Stimulated activated CD4-positive, alpha-beta T cell treated with anti-CD3 and anti-CD28 coated beads, Interleukin-2, amount 100 ng/mL, for 48 hours (primary cell): ENCODE measurements around the gene SLC9A8.

Experiments
- DNase-seq, 2 donors: peaks; one replicate each; pipeline ENCODE4 v3.0.0-alpha.2; 2020

SLC9A8 gene

DNA sequence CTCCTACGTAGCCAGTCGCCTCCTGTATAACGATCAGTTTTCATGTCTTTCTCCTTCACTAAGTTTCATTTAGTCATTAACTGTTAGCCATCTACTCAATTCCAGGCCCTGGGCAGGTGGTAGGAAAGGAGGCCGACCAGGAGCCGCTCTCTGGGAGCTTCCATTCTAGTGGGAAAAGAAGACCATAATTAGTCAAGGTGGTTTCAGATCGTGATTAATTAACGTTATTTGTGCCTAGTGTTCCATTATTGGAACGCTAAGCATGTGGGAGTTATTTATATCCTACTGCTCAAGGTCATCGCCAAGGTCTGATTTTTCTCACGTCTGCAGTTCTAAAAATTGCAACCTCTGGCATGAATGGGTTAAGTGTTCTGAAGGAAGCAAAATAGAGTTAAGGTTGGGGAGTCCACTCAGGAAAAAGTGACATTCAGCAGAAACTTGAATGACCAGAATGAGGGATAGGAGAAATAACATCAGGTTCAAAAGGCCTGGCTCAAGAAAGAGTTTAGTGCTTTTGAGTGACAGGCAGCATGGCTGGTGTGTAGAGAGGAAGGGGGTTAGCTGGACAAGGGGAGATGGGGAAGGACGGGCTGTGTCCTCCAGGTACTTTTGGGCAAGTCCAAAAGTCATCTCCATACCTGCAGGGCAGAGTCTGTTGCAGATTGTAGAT is 812 bp downstream of the SLC9A8 start:
- no peak for DNase-seq

GRCh38 chr20:49814057-49814694 is 1.5 kb downstream of the SLC9A8 start:
- no peak for DNase-seq

GRCh38 chr20:49818816-49819215 is 6.2 kb downstream of the SLC9A8 start:
- no peak for DNase-seq

- no peak for DNase-seq
These were observed 7.1 kb downstream of the SLC9A8 start for GRCh38 chr20:49819702-49820101.

GRCh38 chr20:49821381-49821780 is 8.8 kb downstream of the SLC9A8 start:
- no peak for DNase-seq

GRCh38 chr20:49821870-49822331 is 9.3 kb downstream of the SLC9A8 start:
- DNase-seq = no peak

DNA sequence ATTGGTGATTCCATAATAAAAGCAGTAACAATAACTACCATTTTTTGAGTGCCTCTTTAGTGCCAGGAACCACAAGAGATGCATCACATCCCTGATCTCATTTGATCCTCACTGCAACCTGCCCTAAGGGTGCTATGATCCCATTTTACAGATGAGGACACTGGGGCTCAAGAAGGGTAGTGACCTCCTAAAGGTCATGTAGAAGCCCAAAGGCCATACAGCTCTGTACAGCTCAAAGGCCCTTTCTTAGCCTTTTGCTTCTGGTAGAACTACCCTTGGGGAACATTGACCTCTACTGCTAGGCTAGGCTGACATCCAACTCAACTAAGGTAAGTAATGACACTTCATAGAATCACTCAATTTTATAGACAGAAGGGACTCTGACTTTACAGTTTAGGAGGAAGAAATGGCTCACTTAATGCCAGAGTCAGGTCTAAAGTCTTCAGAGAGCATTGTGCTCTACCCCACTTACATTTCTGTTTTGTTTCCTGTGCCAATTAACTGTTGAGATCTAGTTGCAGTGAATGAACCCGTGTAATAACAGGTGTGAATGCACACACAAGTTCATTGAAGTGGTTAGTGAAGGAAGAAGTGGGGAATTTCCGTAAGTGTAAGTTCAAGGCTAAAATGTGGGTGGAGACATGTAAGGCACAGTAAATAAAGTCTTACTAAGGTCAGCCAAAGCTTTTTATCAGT is 10.7 kb downstream of the SLC9A8 start:
- DNase-seq = no peak

DNA sequence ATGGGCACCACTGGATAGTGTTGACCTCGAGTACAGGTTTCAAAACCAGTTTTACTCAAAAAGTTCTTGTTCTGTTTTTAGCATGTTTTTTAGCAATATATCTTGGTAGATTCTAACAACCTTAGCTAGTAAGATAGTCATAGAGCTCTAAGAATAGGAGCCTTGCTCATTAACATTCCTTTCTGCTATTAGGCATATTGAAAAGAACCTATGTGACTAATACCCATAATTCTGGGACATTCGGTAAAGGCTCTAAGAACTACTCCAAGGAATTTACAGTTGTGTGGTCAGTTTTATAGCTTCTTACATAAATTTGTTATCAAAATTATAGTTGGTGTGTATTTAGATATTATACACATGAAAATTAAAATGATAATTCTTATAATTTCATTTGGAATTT is 11.6 kb downstream of the SLC9A8 start:
- no peak for DNase-seq

DNA sequence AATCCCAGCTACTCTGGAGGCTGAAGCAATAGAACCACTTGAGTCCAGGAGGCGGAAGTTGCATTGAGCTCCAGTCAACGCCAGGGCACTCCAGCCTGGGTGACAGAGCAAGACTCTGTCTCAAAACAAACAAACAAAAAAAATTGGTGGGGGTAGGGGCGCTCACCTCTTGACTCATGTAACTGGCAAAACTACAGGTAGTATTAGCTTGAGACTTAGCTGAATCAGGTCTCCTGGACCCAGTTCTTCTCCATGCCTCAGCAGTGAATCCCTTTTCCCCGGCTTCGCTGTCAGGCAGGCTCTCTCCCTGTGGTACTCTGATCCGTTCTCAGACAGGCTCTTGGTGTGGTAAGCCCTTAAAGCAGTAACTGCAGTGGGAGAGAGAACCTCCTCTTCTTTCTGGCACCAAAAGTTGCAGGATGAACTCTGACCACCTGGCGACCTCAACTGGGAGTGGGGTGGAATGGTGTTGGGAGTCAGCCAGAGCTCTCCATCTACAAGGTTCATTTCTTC is 12.9 kb downstream of the SLC9A8 start:
- no peak for DNase-seq

DNA sequence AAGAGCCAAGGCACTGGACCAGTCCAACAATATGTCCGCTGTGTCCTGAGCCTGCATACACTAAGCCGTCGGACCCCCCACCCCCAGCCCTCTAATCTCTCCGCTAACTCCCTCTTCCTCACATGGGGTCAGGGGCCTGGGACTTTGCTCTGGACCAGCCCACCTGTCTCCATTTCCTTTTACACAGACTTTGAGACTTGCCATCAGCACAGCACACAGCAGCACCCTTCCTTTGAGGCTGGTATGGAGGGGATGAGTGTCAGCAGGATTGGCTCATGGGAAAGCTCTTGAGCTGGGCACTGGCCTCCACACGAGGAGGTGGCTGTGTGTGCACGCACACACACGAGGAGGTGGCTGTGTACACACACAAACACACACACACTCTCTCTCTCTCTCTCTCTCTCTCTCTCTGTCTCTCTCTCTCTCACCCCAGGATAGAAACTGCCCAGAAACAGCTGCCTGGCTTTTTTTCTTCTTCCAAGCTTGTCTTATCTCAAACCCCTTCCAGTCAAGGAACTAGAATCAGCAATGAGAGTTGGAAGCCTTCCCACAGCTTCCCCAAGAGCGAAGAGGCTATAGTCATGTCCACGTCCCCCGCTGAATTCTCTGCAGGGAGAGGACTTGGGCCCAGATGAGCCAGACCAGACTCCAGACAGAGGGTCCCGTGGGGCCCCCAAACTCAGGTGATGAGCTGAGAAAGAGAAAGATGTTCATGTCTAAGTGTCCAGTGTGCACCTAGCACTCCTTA is 18.6 kb downstream of the SLC9A8 start:
- DNase-seq = no peak

- no peak for DNase-seq
These were observed 19.4 kb downstream of the SLC9A8 start for GRCh38 chr20:49831770-49832631.

- DNase-seq = no peak
These were observed 20.2 kb downstream of the SLC9A8 start for GRCh38 chr20:49832632-49833327.

GRCh38 chr20:49833483-49833882 is 20.9 kb downstream of the SLC9A8 start:
- no peak for DNase-seq

- DNase-seq = no peak
These were observed 22.4 kb downstream of the SLC9A8 start for GRCh38 chr20:49835031-49835430.

GRCh38 chr20:49838546-49838945 is 25.9 kb downstream of the SLC9A8 start:
- no peak for DNase-seq

- no peak for DNase-seq
These were observed 30.5 kb downstream of the SLC9A8 start for GRCh38 chr20:49843139-49843538.

DNA sequence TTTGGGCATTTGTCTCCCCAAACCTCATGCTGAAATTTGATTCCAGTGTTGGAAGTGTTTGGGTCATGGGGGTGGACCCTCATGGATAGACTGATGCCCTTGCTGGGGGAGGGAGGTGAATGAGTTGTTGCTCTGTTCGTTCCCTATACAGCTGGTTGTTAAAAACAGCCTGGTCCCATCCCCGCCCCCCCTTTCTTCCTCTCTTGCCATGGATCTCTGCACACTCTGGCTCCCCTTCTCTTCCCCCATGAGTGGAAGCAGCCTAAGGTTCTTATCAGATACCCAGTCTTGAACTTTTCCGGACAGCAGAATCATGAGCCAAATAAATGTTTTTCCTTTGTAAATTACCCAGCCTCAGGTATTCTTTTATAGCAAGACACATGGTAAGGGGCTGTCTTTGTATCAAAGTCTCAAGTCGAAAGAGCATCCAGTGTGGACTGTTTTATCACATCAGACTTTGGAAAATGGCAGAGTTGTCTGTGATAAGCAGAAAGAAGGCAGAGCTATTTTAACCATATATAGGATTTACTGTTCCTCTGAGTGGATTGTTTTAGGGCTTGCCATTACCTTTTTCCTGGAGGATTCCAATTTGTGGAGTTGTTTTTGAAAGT is 31.2 kb downstream of the SLC9A8 start:
- no peak for DNase-seq

GRCh38 chr20:49845060-49845459 is 32.4 kb downstream of the SLC9A8 start:
- DNase-seq = no peak

DNA sequence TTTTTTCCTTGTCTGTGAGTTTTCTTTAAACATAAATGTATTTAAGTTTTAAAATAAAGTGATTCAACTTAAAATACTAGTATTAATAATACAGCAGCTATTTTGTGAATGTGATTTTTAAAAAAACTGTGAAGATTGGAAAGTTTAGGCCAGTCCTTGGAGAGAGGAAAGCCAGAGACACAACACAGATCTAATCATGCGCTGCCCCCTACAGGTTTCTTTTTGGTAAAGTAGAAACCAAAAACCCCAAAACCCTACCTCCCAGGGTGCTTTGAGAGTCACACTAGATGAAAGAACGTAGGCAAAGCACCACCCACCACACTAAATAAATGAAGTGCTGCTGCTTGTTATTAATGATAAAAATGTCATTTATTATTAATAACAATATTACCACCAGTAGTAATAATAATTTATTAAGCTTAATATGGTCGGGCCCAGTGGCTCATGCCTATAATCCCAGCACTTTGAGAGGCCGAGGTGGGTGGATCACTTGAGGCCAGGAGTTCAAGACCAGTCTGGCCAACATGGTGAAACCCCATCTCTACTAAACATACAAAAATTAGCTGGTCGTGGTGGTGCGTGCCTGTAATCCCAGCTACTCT is 33.7 kb downstream of the SLC9A8 start:
- peak; percentile 48 to 50 for DNase-seq

DNA sequence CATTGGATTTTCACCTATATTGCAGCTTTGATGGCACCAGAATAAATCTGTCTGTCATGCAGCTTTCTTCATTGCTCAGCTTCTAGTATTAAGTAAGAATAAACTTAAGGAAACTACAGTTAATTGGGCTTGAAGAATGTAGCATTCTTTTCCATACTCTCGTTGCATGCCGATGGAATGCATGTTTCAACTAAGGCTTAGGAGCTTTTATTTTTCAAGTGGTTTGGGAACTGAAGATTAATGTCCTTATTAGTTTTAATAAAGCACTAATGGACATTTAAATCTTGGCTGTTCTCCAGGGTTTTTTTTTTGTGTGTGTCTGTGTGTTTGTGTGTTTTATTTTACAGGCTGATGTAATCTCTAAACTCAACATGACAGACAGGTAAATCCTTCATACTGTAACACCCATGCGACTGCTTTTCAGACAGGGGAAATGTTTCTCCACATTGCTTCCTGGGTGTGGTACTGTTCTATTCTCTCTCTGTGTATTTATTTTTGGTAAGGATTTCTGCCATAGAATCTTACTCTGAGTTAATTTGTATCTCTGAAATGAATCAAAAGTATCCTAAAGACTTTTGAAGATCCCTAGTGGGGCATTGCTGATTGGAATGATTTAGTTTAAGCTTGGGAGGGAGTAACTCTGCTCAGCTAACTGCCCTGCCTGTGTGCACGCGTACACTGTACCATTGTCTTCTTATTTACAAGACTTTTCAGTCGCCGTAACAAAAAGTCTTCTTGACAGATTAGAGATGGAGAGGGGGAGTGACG is 38.0 kb downstream of the SLC9A8 start:
- DNase-seq = no peak
